ENCODE measurements around the gene SLC35C1. TPM values are rescaled to one million over a fixed set of nuclear protein-coding genes. Genes with fewer than 3 reads are reported as not detected.

SLC35C1 gene
- total RNA-seq, 1 experiment from 2014 or later = 4.9 TPM

DNA sequence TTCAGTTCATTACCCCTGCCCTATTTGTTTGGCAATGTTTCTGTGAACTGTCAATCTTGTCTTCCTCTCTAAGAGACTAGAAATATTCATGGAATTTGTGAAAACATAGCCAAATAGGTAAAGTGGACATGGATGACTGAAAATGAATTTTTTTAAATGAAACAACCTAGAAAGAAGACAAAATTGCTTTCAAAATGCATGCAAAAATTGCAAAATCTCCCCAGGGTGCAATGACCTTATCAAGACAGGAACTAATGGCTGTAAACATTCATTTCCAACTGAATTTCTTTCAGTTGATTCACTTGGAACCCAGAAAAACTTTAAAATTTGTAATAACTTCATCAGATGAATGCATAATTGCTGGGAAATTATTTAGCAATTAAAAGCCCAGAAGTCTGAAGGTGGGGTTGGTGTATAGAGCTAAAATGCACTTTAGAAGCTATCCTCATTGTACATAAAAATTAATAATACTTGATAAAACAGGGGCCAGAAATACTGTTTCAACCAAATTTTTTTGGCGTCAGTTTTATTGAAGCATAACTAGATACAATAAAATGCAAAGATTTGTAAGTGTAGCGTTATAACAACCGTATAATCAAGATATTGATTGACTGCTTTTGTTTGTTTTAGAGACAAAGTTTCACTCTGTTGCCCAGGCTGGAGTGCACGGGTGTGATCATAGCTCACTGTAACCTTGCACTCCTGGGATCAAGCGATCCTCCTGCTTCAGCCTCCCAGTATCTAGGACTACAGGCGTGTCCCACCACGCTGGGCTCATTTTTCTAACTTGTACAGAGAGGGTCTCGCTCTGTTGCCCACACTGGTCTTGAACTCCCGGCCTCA is 27.6 kb upstream of the SLC35C1 start:
- in situ Hi-C loops (cut with HindIII; ENCODE audit: low pct_unique_long_range_greater_than_20kb, low sequenced_read_pairs) = no loop called here
- no peak for DNase-seq (ENCODE audit: low read depth)

DNA sequence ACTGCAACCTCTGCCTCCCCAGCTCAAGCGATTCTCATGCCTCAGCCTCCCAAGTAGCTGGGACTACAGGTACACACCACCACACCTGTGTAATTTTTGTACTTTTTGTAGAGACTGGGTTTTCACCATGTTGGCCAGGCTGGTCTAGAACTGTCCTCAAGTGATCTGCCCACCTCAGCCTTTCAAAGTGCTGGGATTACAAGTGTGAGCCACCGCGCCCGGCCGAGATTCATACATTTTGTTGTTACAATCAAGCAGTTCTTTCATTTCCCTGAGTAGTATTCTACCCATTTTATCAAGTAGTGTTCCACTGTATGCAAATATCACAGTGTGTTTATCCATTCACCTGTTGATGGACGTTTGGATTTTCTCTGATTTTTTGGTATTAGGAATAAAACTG is 26.6 kb upstream of the SLC35C1 start:
- DNase-seq (ENCODE audit: low read depth) = no peak
- in situ Hi-C loops (cut with HindIII; ENCODE audit: low pct_unique_long_range_greater_than_20kb, low sequenced_read_pairs) = no loop called here

DNA sequence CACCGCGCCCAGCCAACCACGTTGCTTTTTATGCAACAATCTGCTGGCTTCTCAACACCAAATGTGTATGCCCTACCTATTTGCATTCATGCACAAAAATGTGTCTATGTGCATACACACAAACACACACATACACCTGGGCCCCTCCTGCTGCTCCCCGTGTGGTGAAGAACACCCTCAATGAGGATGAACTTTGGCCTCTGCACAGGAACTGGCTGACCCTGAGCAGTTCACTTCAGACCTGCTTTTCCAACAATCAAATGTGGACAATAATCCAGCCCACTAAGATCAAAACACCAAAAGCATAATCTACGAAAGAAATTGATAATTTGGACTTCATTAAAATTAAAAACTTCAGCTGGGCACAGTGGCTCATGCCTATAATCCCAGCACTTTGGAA is 25.3 kb upstream of the SLC35C1 start:
- no peak for DNase-seq (ENCODE audit: low read depth)
- in situ Hi-C loops (cut with HindIII; ENCODE audit: low pct_unique_long_range_greater_than_20kb, low sequenced_read_pairs) = no loop called here

DNA sequence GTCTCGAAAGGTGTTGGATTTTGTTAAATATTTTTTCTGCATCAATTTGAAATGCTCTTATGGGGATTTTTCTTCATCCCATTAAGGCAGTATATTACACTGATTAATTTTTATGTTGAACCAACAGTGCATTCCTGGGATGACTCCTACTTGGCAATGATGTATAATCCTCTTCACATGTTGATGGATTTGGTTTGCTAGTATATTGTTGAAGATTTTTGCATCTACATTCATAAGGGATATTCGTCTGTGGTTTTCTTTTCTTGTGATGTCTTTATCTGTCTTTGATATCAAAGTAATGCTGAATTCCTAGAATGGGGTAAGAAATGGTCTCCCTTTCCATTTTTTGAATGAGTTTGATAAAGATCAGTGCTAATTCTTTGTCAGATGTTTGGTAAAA is 18.7 kb upstream of the SLC35C1 start:
- DNase-seq (ENCODE audit: low read depth) = no peak
- in situ Hi-C loops (cut with HindIII; ENCODE audit: low pct_unique_long_range_greater_than_20kb, low sequenced_read_pairs) = no loop called here

DNA sequence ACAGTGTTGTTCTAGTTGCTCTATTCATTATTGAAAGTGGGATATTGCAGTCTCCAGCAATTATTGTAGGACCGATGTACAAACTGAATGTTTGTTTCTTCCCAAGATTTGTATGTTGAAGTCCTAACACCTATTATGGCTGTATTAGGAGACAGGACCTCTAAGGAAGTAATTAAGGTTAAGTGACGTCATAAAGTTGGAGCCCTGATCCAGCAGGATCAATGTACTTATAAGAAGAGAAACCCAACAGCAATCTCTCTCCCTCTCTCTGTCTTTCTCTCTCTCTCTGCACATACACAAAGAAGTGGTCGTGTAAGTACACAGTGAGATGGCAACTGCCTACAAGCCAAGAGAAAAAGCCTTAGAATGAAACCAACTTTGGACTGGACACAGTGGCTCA is 16.1 kb upstream of the SLC35C1 start:
- in situ Hi-C loops (cut with HindIII; ENCODE audit: low pct_unique_long_range_greater_than_20kb, low sequenced_read_pairs) = no loop called here
- no peak for DNase-seq (ENCODE audit: low read depth)

DNA sequence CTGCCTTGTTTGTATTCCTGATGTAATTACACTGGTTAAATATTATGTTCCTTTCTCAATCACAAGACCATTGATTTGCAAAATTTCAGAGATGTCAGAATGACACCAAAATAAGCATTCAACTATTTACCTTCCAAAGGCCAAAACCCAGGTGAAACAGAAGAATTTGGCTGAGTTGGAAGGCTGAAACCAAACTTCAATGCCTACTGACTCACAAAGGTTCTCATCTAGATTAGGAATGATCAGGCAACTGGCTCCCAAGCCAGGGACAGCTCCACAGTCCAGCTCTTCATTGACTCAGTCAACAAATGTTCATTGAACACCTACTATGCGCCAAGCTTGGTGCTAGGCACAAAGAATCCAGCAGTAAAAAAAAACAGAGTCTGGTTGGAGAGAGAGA is 13.4 kb upstream of the SLC35C1 start:
- DNase-seq (ENCODE audit: low read depth) = no peak
- in situ Hi-C loops (cut with HindIII; ENCODE audit: low pct_unique_long_range_greater_than_20kb, low sequenced_read_pairs) = no loop called here

DNA sequence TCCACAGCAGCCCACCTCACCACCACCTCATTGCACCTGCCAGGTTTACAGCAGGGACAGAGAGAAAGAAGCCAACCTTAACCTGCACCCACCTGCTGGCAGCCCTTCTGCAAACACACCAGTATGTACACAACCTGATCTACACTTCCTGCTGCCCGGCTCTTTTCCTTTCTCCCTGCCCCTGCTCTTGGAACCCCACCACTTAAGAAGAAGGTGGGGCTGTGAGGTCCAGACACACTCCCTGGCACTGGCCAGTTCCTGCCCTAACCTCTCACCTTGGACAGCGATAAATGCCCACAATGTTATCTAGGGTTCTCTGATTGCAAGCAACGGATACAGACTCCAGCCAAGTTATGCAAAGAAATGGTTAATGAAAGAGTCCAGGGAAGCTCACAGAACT is 10.8 kb upstream of the SLC35C1 start:
- no peak for DNase-seq (ENCODE audit: low read depth)
- in situ Hi-C loops (cut with HindIII; ENCODE audit: low pct_unique_long_range_greater_than_20kb, low sequenced_read_pairs) = no loop called here

DNA sequence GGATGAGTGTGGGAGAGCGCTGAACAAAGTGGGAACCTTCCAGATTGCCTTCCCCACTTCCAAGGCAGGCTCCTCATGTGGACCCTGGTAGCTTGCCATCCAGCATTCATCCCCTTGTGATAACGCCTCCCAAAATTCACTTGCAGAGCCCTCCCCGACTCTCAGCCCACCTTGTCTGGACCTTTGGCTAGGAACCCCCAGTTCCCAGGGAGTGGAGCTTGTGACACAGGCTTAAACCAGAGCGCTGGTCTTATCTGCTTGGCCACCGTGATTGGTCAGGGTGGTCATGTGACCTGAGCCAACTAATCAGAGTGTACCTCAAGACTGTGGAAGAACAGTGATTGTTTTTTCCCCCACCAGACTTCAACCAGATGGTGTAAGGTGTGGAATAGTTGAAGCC is 9.6 kb upstream of the SLC35C1 start:
- in situ Hi-C loops (cut with HindIII; ENCODE audit: low pct_unique_long_range_greater_than_20kb, low sequenced_read_pairs) = no loop called here
- no peak for DNase-seq (ENCODE audit: low read depth)

DNA sequence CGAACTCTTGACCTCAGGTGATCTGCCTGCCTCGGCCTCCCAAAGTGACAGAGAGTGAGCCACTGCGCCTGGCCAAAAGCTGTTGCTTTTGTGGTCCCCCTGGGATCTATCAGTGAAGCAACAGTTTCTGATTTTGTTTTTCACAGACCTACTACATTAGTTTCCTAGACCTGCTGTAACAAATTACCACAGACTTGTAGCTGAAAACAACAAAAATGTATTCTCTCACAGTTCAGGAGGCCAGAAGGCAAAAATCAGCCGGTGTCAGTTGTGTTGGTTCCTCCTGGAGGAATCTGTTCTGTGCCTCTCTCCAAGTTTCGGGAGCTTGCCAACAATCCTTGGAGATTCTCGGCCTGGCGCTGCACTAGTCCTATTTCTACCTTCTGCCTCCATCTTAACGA is 8.5 kb upstream of the SLC35C1 start:
- in situ Hi-C loops (cut with HindIII; ENCODE audit: low pct_unique_long_range_greater_than_20kb, low sequenced_read_pairs) = no loop called here
- DNase-seq (ENCODE audit: low read depth) = no peak

DNA sequence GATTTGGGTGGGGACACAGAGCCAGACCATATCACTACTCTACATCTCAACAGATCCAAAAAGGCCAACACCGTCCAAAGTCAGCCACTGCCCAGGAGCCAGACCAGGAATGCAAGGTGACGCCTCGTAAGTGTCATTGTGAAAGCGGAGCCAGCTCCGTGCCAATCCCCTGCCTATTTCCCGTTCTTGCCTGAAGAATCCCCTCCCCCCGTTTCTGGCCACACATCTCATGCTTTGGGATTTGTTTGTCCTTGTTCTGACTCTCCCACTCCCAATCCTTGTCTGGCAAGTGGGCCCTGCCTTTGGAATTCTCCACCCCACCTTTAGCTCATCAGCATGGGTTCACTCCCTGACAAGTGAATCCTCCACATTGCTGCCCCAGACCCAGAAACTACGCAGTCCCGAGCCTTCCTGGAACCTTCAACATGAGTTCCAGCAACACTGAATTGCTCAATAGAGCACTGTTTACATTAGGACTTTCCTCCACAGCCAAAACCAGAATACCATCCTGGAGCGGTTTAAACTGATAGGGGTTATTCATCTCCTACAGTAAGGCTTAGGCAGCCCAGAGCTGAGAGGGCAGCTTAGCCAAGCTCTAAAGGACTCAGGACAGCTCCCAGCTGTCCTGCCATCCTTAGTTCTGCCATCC is 6.0 kb upstream of the SLC35C1 start:
- no peak for DNase-seq (ENCODE audit: low read depth)
- in situ Hi-C loops (cut with HindIII; ENCODE audit: low pct_unique_long_range_greater_than_20kb, low sequenced_read_pairs) = no loop called here

DNA sequence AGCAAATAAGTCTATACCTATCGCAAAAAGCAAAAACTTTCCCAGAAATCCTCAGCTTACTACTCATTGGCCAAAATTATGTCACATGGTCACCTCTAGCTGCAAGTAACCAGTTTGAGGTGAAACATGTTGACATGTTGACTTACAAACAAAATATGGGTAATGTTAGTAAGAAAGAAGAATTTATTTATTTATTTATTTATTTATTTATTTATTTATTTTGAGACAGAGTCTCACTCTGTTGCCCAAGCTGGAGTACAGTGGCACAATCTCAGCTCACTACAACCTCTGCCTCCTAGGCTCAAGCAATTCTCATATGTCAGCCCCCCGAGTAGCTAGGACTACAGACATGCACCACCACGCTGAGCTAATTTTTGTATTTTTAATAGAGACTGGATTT is 5.4 kb upstream of the SLC35C1 start:
- DNase-seq (ENCODE audit: low read depth) = no peak
- in situ Hi-C loops (cut with HindIII; ENCODE audit: low pct_unique_long_range_greater_than_20kb, low sequenced_read_pairs) = no loop called here

DNA sequence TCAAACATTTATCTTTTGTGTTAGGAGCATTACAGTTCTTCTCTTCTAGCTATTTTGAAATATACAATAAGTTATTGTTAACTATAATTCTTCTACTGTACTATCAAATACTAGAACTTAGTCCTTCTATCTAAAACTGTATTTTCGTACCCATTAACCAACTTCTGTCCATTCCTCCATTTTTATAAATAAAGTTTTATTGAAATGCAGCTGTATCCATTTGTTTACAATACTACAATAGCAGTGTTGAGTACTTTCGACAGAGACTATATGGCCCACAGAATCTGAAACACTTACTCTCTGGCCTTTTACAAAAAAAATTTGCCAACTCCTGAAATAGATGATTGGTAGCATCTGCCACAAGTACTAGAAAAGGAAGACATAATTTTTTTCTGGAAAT is 4.7 kb upstream of the SLC35C1 start:
- DNase-seq (ENCODE audit: low read depth) = no peak
- in situ Hi-C loops (cut with HindIII; ENCODE audit: low pct_unique_long_range_greater_than_20kb, low sequenced_read_pairs) = no loop called here

DNA sequence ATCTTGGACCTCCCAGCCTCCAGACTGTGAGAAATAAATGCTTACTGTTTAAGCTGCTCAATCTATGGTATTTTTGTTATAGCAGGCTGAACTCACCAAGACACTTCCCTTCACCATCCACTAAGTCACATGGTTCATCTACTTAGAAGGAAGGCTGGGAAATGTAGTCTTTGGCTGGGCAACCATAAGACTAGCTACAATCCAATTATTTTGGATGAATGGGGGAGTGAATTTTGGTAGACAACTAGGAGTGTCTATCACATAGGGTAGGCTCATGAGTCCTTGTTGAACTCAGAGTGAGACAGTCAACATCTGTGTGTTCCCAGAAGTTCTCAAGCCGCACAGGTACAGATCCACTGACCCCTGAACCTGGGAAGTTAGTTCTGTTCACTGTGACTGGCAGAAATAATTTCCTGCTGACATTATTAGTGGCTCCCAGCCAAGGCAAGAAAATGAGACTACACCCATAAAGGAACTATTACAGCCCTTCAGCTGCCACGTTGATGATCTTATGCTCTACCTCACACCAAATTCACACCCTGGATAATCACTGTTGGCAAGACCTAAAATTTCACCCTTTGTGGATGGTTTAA is 3.1 kb upstream of the SLC35C1 start:
- in situ Hi-C loops (cut with HindIII; ENCODE audit: low pct_unique_long_range_greater_than_20kb, low sequenced_read_pairs) = no loop called here
- peak; percentile 41 for DNase-seq (ENCODE audit: low read depth)

DNA sequence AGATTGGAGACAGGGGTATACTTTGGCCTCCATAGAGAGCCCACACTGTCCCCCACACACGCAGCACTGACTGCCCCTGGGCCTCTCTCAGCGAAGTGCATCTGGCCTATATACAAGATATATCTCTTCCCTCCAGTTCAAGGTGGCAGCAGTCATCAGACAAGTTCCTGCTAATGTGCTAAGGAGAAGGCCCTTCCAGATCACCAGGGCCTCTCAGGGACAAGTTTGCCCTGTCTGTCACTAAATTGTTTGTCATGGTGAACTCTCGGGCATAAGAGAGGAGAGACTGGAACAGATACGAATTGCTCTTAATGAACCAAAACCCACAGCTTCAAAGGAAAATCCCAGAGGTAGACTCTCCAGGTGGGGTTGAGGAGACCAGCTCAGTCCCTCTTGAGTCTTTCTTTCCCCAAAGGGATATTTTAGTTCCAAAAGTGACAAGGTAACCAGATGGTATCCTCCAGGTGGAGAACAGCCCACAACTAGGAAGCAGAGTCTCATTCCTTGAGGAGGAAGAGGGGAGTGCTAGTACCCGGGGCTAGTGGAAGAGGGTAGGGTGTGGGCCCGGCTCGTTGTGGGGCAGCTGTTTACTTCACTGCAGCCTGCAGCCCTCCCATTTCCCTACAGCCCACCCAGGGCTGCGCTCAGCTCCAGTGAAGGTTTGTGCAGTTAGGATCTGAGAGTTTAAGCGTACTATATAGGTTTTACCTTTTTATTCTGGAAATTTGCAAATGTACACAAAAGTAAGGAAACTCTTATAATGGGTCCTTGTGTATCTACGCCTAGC is 2.2 kb upstream of the SLC35C1 start:
- no peak for DNase-seq (ENCODE audit: low read depth)
- in situ Hi-C loops (cut with HindIII; ENCODE audit: low pct_unique_long_range_greater_than_20kb, low sequenced_read_pairs) = no loop called here

DNA sequence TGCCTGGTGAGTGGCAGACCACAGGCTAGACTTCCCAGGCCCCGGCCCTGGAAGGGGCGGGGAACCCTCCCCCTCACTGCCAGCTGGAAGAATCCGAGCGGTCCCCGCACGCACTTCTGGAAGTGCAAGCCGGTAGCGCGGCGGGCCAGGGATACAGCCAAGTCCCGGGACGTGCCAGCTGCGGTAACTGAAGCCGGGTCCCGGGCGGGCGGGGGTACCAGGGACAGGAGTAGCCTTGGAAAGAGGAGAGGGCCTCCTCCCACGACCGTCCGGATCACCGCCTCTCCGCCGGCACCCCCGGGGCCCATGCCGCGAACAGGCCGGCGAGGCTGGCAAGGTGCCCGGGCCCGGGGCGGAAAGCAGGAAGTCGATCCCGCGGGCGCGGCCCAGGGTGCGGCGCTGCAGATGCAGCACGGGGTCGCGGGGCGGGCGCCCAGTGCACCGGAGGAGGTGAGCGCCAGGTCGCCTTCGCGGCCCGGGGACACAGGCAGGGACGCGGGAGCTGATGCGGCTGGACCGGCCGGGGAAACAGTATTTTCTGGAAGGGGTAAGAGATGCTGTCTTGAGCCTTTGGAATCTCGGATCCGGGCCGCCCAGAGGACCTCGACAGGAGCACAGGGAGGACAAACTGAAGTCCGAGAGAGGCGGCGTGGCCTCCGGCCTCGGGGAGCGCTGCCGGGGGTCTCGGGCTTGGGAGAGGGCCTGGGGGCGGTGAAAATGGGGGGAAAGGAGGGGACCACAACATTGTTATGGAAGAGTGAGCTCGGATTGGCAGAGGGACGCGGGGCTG is 783 bp upstream of the SLC35C1 start:
- in situ Hi-C loops (cut with HindIII; ENCODE audit: low pct_unique_long_range_greater_than_20kb, low sequenced_read_pairs) = no loop called here
- peak; percentile 68 for DNase-seq (ENCODE audit: low read depth)

DNA sequence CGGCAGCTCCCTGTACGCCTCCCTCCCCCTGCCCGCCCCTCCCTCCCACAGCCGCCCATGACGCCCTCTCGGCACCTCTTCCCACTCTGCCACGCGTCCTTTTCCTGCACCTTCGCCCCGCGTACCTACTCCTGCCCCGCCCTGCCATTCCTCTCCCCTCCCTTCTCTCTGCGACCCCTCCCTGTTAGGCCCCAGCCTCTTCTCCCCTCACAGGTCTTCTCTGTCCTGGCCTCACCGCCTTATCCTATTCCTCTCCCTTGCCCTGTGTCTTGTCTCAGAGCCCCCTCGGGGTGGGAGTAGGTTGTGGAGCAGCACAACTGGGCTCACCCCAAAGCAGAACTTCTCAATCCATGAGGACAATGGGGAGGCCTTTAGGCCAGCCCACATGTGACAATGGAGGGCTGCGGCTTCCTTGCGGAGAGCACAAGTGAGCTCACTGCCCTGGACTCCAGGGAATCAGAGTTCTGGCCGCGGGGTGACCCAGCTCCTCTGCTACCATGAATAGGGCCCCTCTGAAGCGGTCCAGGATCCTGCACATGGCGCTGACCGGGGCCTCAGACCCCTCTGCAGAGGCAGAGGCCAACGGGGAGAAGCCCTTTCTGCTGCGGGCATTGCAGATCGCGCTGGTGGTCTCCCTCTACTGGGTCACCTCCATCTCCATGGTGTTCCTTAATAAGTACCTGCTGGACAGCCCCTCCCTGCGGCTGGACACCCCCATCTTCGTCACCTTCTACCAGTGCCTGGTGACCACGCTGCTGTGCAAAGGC is 539 bp downstream of the SLC35C1 start:
- in situ Hi-C loops (cut with HindIII; ENCODE audit: low pct_unique_long_range_greater_than_20kb, low sequenced_read_pairs) = no loop called here

DNA sequence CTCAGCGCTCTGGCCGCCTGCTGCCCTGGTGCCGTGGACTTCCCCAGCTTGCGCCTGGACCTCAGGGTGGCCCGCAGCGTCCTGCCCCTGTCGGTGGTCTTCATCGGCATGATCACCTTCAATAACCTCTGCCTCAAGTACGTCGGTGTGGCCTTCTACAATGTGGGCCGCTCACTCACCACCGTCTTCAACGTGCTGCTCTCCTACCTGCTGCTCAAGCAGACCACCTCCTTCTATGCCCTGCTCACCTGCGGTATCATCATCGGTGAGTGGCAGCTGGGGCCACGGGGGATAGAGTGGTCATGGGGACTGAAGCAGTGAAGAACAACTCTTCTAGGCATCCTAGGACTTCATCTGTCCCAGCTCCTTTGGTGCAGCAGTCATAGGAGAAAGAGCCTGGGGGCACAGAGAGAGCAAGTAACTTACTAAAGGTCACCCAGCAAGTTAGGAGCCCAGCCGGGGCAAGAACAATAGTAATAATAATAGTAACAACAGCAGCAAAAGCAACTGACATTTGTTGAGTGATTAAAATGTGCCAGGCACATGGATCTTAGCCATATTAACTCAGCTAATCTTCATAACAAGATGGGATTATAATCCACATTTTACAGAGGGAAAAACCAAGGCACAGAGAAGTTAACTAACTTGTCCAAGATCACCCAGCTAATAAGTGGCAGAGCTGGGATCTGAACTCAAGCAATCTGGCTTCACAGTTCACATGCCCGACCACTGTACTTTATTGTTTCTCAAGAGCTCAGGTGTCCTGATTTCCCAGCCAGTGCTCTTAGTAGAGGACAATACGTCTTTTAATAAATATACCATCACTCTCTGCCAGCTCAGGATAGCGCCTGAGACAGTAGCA is 1.4 kb downstream of the SLC35C1 start:
- no peak for DNase-seq (ENCODE audit: low read depth)
- in situ Hi-C loops (cut with HindIII; ENCODE audit: low pct_unique_long_range_greater_than_20kb, low sequenced_read_pairs) = no loop called here

More for the DNA sequence above, 539 bp downstream of the SLC35C1 start:
- DNase-seq (ENCODE audit: low read depth) = peak; percentile 18
